NCI-H460 (cell line): ENCODE measurements around the gene TSPAN18. TPM values are rescaled to one million over a fixed set of nuclear protein-coding genes. Genes with fewer than 3 reads are reported as not detected.
A peak's percentile ranks its signal among the peaks of the same experiment; 100 is the strongest.

Source experiments
- DNase-seq: peaks from one replicate; pipeline ENCODE4 v3.0.0-alpha.2; 2016; ENCODE audit warnings: low read depth; ENCODE audit errors: extremely low read depth
- total RNA-seq: library from RNA; depleted of rRNA; stranded (reverse); fragments of >200 nt; shearing (Covaris generic); gene quantifications from 2 replicates; pipeline ENCODE4 v1.2.3, GENCODE V29; 2014

TSPAN18 gene
- total RNA-seq, 1 experiment from 2014 or later: not detected

DNA sequence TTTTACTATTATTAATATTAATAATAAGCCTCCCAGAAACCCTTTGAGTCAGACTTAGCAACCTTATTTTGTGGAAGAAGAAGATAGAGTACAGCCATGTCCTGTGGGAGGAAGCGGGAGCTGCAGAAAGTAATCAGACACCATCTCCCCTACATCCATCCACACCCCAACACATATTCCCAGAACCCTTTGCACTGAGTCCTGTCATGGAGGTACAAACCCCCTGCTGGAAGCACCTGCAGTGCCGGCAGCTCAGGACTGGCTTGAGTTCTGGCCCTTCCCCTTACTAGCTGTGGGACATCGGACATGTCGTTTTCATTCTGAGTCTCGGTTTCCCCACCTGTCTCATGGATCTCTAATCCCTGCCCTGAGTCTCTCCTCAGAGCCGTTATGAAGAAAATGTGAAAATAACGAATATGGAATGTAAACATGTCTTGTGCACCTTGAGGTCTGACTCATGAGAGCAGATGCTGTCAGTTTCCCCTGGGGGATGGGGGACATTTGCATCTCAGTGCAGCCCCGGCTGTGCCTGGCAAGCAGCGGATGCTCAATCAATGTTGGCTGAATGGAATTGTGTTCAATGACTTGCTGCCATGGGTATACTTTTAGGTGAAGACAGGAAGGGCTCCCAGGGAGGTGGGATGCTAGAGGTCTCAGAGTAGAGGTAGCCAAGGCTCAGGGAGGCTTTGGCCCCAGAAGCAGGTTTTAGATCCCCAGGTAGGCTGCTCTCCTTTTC, 178.5 kb downstream of the TSPAN18 start:
- no peak for DNase-seq

DNA sequence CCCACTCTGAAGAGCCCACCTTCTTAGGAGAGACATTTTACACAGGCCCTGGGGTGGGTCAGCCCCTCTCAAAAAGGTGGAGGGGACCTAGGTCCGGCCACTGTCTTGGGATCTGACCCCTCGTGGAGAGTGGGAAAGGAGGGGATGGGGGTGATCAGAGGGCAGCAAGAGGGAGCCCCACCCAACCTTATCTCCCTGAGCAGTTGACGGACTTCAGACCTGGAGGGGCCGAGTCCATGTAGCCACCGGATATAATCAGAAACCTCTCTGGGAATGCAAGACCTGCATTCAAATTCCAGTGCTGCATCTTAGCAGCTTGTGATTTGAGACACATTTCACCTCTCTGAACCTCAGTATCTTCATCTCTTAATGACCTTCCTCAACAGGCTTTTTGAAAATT, 179.9 kb downstream of the TSPAN18 start:
- no peak for DNase-seq

GRCh38 chr11:44909557-44909956, 182.8 kb downstream of the TSPAN18 start:
- DNase-seq: no peak

GRCh38 chr11:44910591-44910990, 183.8 kb downstream of the TSPAN18 start:
- no peak for DNase-seq

DNA sequence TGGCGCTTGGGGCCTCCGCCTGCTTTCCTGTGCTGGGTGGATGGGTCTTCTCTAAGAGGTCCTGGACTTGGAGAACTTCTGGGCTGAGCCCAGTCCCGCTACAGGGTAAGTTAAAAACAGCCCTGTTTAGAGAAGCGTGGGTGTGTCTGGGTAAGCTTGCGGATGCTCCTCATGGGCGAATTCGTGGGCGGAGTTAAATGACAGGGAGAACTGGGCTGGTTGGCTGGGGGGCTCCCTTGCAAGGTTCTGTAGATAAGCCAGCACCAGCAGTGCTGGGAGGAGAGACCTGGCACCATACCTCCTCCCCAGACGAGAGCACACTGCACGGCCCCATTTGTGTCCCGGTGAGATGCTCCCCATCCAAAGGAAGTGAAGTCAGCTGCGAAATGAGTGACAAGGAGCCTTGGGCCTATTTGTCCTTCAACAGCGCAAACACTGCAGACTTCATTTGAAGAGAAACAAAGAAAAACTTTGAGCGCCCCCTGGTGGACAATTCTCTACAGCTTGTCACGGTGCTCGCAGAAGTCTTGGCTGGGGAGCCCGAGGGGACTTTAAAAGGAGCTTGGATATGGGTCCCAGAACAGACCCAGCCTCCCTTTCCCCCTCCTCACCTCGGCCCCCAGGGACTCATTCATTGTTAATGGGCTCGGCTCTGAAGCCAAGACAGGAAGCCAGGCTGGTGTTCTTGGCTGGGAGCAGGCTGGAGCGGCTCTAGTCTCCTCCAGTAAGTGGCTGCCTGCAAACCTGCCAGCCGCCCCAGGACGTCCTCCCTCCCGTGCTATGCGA, 184.5 kb downstream of the TSPAN18 start:
- DNase-seq: peak; percentile 60

GRCh38 chr11:44912270-44912987, 185.7 kb downstream of the TSPAN18 start:
- no peak for DNase-seq

DNA sequence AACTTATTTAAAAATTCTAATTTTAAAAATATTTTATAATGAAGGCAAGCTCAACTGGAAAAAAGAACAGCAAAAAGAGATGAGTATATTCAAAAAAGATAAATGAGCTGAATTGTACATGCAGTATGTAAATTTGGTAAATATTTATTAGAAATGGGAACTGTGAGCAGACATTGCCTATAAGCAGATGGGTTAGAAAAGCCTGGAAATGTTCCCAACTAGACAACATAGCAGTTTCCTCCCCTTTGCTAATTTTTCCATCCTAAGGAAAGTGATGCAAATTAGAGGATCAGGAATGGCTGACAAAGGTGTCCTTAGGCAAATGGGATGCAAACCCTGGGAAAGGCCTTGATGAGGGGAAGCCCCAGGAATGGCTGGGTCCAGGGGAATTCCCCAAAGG, 186.7 kb downstream of the TSPAN18 start:
- no peak for DNase-seq

DNA sequence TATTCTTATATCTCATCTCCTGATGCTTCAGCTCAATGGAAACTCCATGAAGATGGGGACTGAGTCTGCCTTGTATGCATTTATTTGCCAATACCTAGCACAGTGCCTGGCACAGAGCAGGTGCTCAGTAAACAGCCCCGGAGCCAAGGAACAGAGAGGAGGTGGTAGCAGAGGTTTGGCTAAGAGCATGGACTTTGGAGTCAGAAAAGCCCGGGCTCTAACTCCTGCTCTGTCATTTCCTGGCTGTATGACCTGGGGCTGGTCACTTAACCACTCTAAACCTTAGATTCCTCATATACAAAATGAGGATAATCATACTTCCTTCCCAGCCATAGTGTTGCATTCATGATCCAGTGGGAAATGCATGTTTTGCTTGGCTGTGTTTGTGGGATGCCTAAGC, 187.3 kb downstream of the TSPAN18 start:
- no peak for DNase-seq

GRCh38 chr11:44915004-44915403, 188.2 kb downstream of the TSPAN18 start:
- no peak for DNase-seq

- DNase-seq: no peak
Measured at GRCh38 chr11:44915621-44916020, 188.9 kb downstream of the TSPAN18 start.

DNA sequence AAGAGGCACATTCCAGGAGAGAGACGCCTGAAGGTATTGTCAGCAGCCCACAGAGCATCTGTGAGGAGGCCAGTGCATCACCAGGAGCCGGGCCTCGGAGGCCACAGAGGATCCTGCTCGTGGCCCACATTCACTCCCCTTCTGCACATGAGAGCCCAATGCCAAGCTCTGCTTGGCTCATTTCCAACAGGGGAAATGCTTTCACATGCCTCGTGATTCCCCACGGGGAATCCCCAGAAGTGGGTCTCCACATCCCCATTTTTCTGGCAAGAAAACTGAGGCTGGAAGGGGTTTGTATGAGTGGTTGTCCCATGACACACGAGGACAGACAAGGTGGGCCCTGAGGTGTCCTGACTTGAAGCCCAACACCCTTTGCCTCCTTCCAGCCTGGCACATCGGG, 189.6 kb downstream of the TSPAN18 start:
- DNase-seq: no peak

GRCh38 chr11:44916801-44917385, 190.1 kb downstream of the TSPAN18 start:
- DNase-seq: no peak

DNA sequence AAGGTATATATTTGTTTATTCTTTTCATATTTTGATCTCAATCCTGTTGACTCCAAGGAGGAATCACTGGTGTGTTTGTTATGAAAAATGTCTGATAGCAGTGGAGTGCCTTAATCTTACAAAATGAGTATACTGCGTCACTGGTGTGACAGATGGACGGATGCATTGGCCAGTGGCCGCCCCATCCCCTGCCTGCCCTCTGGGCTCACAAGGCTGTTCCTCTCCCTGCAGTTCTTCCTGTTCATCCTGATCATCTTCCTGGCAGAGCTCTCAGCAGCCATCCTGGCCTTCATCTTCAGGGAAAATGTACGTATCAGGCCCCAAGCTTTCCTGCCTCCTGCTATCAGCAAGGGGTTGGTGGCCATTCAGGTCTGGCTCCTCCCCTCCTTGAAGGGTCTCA, 191.0 kb downstream of the TSPAN18 start:
- DNase-seq: no peak

- no peak for DNase-seq
Measured at GRCh38 chr11:44920451-44920850, 193.7 kb downstream of the TSPAN18 start.

DNA sequence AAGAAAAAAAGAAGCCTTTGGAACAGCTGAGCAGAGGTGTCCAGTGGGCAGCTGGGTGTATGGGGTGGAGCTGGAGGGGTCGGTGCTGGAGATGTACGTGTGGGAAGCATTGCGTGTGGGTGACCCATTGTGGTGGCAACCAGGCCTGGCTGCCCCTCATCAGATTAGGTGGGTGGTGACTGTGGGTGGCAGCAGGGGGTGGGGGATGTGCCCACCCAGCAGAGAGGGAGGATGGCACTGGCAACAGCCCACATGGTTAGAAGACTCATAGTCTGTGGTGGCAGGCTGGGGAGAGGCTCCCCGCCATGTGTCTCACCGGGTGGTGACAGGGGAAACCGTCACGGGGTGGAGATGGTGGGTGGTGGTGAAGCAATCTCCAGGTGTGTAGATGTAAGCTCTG, 196.4 kb downstream of the TSPAN18 start:
- DNase-seq: no peak

- no peak for DNase-seq
Measured at GRCh38 chr11:44923806-44924205, 197.0 kb downstream of the TSPAN18 start.

GRCh38 chr11:44926036-44926435, 199.3 kb downstream of the TSPAN18 start:
- no peak for DNase-seq

DNA sequence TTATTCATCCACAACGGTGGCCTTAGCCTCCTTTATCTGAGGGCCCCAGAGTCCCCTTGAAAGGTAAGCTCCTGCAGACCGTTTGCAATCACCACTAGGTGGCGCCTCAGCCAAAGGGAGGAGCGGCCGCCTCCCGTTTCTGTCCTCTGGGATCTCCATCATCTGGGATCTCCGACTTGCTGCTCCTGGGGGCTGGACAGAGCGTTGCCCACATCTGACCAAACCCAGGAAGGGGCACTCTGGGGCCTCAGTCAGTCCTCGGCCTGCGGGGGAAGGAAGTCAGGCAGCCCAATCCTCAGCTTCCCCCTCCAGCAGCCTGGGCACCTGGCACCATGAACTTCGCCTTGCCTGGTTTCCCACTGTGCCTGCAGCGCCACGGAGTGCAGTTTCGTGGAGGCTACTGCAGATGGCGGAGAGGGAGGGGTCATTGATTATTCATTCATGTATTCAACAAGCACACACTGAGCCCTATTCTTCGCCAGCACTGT, 200.5 kb downstream of the TSPAN18 start:
- peak; percentile 45 for DNase-seq

DNA sequence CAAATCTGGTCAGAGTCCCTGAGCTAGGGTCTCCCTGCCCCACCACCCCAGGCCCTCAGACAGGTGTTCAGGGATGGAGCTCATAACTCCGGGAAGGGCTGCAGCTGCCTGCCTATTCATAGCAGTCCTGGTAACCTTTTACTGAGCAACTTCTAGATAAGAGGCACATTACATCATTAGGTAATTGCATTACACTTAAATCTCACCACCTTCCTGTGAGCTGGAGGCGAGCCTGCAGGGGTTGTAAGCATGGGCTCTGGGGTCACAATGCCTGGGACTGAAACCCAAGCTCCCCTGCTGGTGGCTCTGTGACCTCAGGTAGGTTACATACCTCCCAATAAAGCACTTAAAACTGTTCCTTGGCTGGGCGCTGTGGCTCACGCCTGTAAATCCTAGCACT, 201.4 kb downstream of the TSPAN18 start:
- no peak for DNase-seq

GRCh38 chr11:44928816-44929215, 202.1 kb downstream of the TSPAN18 start:
- no peak for DNase-seq
